ENCODE results near the gene TCF3. TPM values are rescaled to one million over a fixed set of nuclear protein-coding genes. Genes with fewer than 3 reads are reported as not detected.
"Not testable (repeated sequence)": the region's sequence is repeated elsewhere in the genome, so short reads cannot be mapped to it uniquely, and the experiment has no call there.

Gene TCF3
- total RNA-seq, 3 donors from 2014 or later: 54.4 to 57.7 (median 57.4) TPM

GRCh38 chr19:1646659-1647453 lies 5.6 kb downstream of the TCF3 start:
- H3K36me3 ChIP-seq (ENCODE audit: low read depth): no peaks in the 10 kb centered on the region
- H3K9me3 ChIP-seq: no peaks in the 10 kb centered on the region
- no peak for ATAC-seq
- TF ChIP-seq CTCF (IDR thresholded peaks at IDR 0.05): no peak
- intact Hi-C loops (cut with DNase I, micrococcal nuclease): no loop called here
- DNase-seq: no peak
- no peaks in the 10 kb centered on the region for H3K4me1 ChIP-seq (ENCODE audit: low read depth)
- no peak overlapping the region for H3K4me3 ChIP-seq

GRCh38 chr19:1646149-1646548 lies 6.3 kb downstream of the TCF3 start:
- intact Hi-C loops (cut with DNase I, micrococcal nuclease): no loop called here
- H3K36me3 ChIP-seq (ENCODE audit: low read depth): no peaks in the 10 kb centered on the region
- H3K9me3 ChIP-seq: no peaks in the 10 kb centered on the region
- no peak for TF ChIP-seq CTCF (IDR thresholded peaks at IDR 0.05)
- H3K4me3 ChIP-seq: no peak overlapping the region
- no peak for ATAC-seq
- DNase-seq: no peak
- no peaks in the 10 kb centered on the region for H3K4me1 ChIP-seq (ENCODE audit: low read depth)

- no peak for ATAC-seq
- Histone ChIP-seq H3K36me3 (ENCODE audit: low read depth) (no peaks in the 10 kb centered on the region), H3K9me3 (no peaks in the 10 kb centered on the region), H3K4me1 (ENCODE audit: low read depth) (no peaks in the 10 kb centered on the region), H3K4me3 (no peak overlapping the region)
- no peak for TF ChIP-seq CTCF (IDR thresholded peaks at IDR 0.05)
- DNase-seq: no peak
- intact Hi-C loops (cut with DNase I, micrococcal nuclease): no loop called here
Measured at GRCh38 chr19:1645299-1645698, 7.1 kb downstream of the TCF3 start.

GRCh38 chr19:1644070-1644469 lies 8.3 kb downstream of the TCF3 start:
- H3K4me3 ChIP-seq: no peak overlapping the region
- ATAC-seq (no peak), DNase-seq (no peak)
- no peak for TF ChIP-seq CTCF (IDR thresholded peaks at IDR 0.05)
- no peaks in the 10 kb centered on the region for H3K36me3 ChIP-seq (ENCODE audit: low read depth)
- no peaks in the 10 kb centered on the region for H3K9me3 ChIP-seq
- no peaks in the 10 kb centered on the region for H3K4me1 ChIP-seq (ENCODE audit: low read depth)
- intact Hi-C loops (cut with DNase I, micrococcal nuclease): no loop called here

- intact Hi-C loops (cut with DNase I, micrococcal nuclease); H3K36me3 ChIP-seq (ENCODE audit: low read depth); H3K4me3 ChIP-seq; ATAC-seq; DNase-seq; H3K9me3 ChIP-seq; H3K4me1 ChIP-seq (ENCODE audit: low read depth): not testable (repeated sequence)
Measured at GRCh38 chr19:1640893-1641448, 11.4 kb downstream of the TCF3 start.
